Measurements from ENCODE around the gene LYRM7.

LYRM7 gene

GRCh38 chr5:131228646-131229045 is 57.9 kb downstream of the LYRM7 start:
- no peak overlapping the region for H3K27ac ChIP-seq
- TF ChIP-seq ZFX (IDR thresholded peaks at IDR 0.05; ENCODE audit: borderline replicate concordance) (no peak), CTCF (IDR thresholded peaks at IDR 0.05) (no peak)

- H3K27ac ChIP-seq, result no peak overlapping the region
- TF ChIP-seq CTCF (IDR thresholded peaks at IDR 0.05) (no peak), ZFX (IDR thresholded peaks at IDR 0.05; ENCODE audit: borderline replicate concordance) (no peak)
Observed at GRCh38 chr5:131229623-131230022, 58.9 kb downstream of the LYRM7 start.

- no peak for TF ChIP-seq ZFX (IDR thresholded peaks at IDR 0.05; ENCODE audit: borderline replicate concordance)
- TF ChIP-seq CTCF (IDR thresholded peaks at IDR 0.05), result no peak
- no peak overlapping the region for H3K27ac ChIP-seq
Observed at GRCh38 chr5:131230406-131230805, 59.7 kb downstream of the LYRM7 start.

GRCh38 chr5:131239686-131240085 is 68.9 kb downstream of the LYRM7 start:
- no peak overlapping the region for H3K27ac ChIP-seq
- no peak for TF ChIP-seq ZFX (IDR thresholded peaks at IDR 0.05; ENCODE audit: borderline replicate concordance)
- no peak for TF ChIP-seq CTCF (IDR thresholded peaks at IDR 0.05)

GRCh38 chr5:131242728-131243255 is 72.0 kb downstream of the LYRM7 start:
- TF ChIP-seq CTCF (IDR thresholded peaks at IDR 0.05) (no peak), ZFX (IDR thresholded peaks at IDR 0.05; ENCODE audit: borderline replicate concordance) (no peak)
- H3K27ac ChIP-seq, result no peak overlapping the region

- H3K27ac ChIP-seq, result no peak overlapping the region
- no peak for TF ChIP-seq CTCF (IDR thresholded peaks at IDR 0.05)
- TF ChIP-seq ZFX (IDR thresholded peaks at IDR 0.05; ENCODE audit: borderline replicate concordance), result no peak
Observed at GRCh38 chr5:131245312-131245711, 74.6 kb downstream of the LYRM7 start.

GRCh38 chr5:131245948-131246347 is 75.2 kb downstream of the LYRM7 start:
- TF ChIP-seq CTCF (IDR thresholded peaks at IDR 0.05) (no peak), ZFX (IDR thresholded peaks at IDR 0.05; ENCODE audit: borderline replicate concordance) (no peak)
- no peak overlapping the region for H3K27ac ChIP-seq

Measured in 22Rv1 (cell line).